H1 (cell line): ENCODE data around the gene RYR3. TPM values are rescaled to one million over a fixed set of nuclear protein-coding genes. Genes with fewer than 3 reads are reported as not detected.

Experiments used
- BCL11A ChIP-seq, 2 experiments: IDR thresholded peaks; one replicate each; pipeline ENCODE4 v1.6.1; 2011; ENCODE audit warnings: low read depth in 2 of 2, low read length in 2 of 2, mild to moderate bottlenecking in 2 of 2
- EZH2 ChIP-seq: fragments of 200-600 bp; sonication (generic); IDR thresholded peaks from 2 replicates; pipeline ENCODE4 v1.7.1; 2012; ENCODE audit warnings: low read depth, mild to moderate bottlenecking, moderate library complexity, low read length, inconsistent platforms; ENCODE audit not compliant: severe bottlenecking
- FOSL1 ChIP-seq: IDR thresholded peaks from 2 replicates; pipeline ENCODE4 v1.6.1; 2011; ENCODE audit warnings: mild to moderate bottlenecking, low read depth, low read length, moderate library complexity; ENCODE audit not compliant: insufficient read depth
- KDM5A ChIP-seq: fragments of 200-600 bp; IDR thresholded peaks from 2 replicates; pipeline ENCODE4 v1.7.1; 2012; ENCODE audit warnings: mild to moderate bottlenecking, low read length, inconsistent platforms, mixed read lengths
- RXRA ChIP-seq: IDR thresholded peaks from 2 replicates; pipeline ENCODE4 v1.6.1; 2011; ENCODE audit warnings: low read depth, mild to moderate bottlenecking, low read length, moderate library complexity; ENCODE audit not compliant: insufficient read depth
- ZNF274 ChIP-seq: IDR thresholded peaks from 2 replicates; pipeline ENCODE4 v1.7.0; 2012; ENCODE audit warnings: low read length, borderline replicate concordance; ENCODE audit errors: extremely low read depth
- polyA plus RNA-seq, 7 experiments: library from polyadenylated mRNA; depleted of rRNA in 3 of 7; stranded (reverse) in 5 of 7; unstranded in 2 of 7; fragments of >200 nt in 5 of 7; fragments of 200-250 nt in 2 of 7; gene quantifications; 1 replicate in 5 of 7; 2 replicates in 1 of 7; 4 replicates in 1 of 7; pipeline versions ENCODE4 v1.2.1 to v1.2.3, GENCODE V29; 2011 to 2013; ENCODE audit warnings: missing spikeins in 2 of 7, mixed read lengths in 2 of 7
- total RNA-seq: library from RNA; stranded (reverse); fragmentation: NEBNext Ultra II Directional; extraction: Animal tissue kit (Norgen Biotek cat#: 25700); gene quantifications from 2 replicates; pipeline ENCODE4 v1.2.1, GENCODE V29; 2021

Gene RYR3
- total and polyA plus RNA-seq, 2 of the 8 experiments (the other 6 are each of a cell fraction or from before 2014, with no cell fraction given): 0.33 to 3.4 TPM

DNA sequence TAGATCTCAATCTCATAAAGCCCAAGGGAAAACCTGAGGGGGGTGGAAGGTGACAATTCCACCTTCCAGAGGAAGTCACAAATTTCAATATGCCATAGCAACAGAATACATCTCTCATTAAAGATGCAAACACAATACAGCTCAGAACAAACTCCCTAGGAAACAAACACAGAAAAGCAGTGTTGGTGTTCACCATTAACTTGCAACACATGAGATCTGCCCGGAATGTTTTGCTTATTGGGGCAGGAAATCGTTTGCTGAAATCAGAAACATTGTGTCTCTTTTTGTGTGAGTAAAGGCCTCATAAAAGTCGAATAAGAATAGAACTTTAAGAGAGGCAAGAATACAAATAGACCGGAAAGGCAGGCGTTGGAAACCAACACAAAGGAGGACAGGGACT is 5.8 kb upstream of the RYR3 start (continued):
- TF ChIP-seq FOSL1 (no peak), EZH2 (no peak), KDM5A (no peak), BCL11A (IDR thresholded peaks at IDR 0.05; ENCODE audit: low read depth in 2 of 2, low read length in 2 of 2) (no peak), ZNF274 (no peak), RXRA (no peak)
